BE2C (cell line): Measurements from ENCODE around the gene TCF4.

Experiments used
- DNase-seq: peaks from one replicate; pipeline ENCODE4 v3.0.0-alpha.2; 2020
- H3K27me3 ChIP-seq: fragments of 250-450 bp; sonication (Bioruptor Pico); 2 replicates; pipeline ENCODE4 v1.5.1; 2020; ENCODE audit warnings: mild to moderate bottlenecking
- H3K36me3 ChIP-seq: fragments of 250-450 bp; sonication (Bioruptor Pico); 2 replicates; pipeline ENCODE4 v1.5.1; 2020; ENCODE audit warnings: mild to moderate bottlenecking
- H3K4me1 ChIP-seq: fragments of 250-450 bp; sonication (Bioruptor Pico); 2 replicates; pipeline ENCODE4 v1.5.1; 2020
- H3K4me3 ChIP-seq: 2 replicates; pipeline ENCODE4 v1.5.1; 2011; ENCODE audit warnings: low read depth, low read length
- H3K9me3 ChIP-seq: fragments of 250-450 bp; sonication (Bioruptor Pico); 2 replicates; pipeline ENCODE4 v1.5.1; 2020
- CTCF ChIP-seq: IDR thresholded peaks from 2 replicates; pipeline ENCODE4 v1.5.1; 2012; ENCODE audit warnings: mild to moderate bottlenecking, low read depth, low read length

TCF4 gene

GRCh38 chr18:55607773-55608172 lies 19.8 kb upstream of the TCF4 start:
- H3K36me3 ChIP-seq, result no peaks in the 10 kb centered on the region
- H3K9me3 ChIP-seq, result no peaks in the 10 kb centered on the region
- no peak overlapping the region for H3K4me3 ChIP-seq
- no peaks in the 10 kb centered on the region for H3K4me1 ChIP-seq
- no peaks in the 10 kb centered on the region for H3K27me3 ChIP-seq
- no peak for TF ChIP-seq CTCF
- no peak for DNase-seq

- H3K27me3 ChIP-seq, result no peaks in the 10 kb centered on the region
- DNase-seq, result no peak
- H3K36me3 ChIP-seq, result no peaks in the 10 kb centered on the region
- no peak for TF ChIP-seq CTCF
- H3K4me1 ChIP-seq, result no peaks in the 10 kb centered on the region
- H3K4me3 ChIP-seq, result no peak overlapping the region
- no peaks in the 10 kb centered on the region for H3K9me3 ChIP-seq
These were observed 17.8 kb upstream of the TCF4 start for GRCh38 chr18:55605733-55606338.

GRCh38 chr18:55603775-55604174 lies 15.8 kb upstream of the TCF4 start:
- no peaks in the 10 kb centered on the region for H3K36me3 ChIP-seq
- TF ChIP-seq CTCF, result no peak
- H3K4me1 ChIP-seq, result no peaks in the 10 kb centered on the region
- H3K4me3 ChIP-seq, result no peak overlapping the region
- no peak for DNase-seq
- no peaks in the 10 kb centered on the region for H3K27me3 ChIP-seq
- H3K9me3 ChIP-seq, result no peaks in the 10 kb centered on the region

- DNase-seq, result no peak
- H3K4me1 ChIP-seq, result no peaks in the 10 kb centered on the region
- no peaks in the 10 kb centered on the region for H3K27me3 ChIP-seq
- TF ChIP-seq CTCF, result no peak
- H3K36me3 ChIP-seq, result no peaks in the 10 kb centered on the region
- H3K4me3 ChIP-seq, result no peak overlapping the region
- H3K9me3 ChIP-seq, result no peaks in the 10 kb centered on the region
These were observed 5.9 kb upstream of the TCF4 start for GRCh38 chr18:55593888-55594287.

- H3K4me3 ChIP-seq, result no peak overlapping the region
- no peaks in the 10 kb centered on the region for H3K4me1 ChIP-seq
- H3K27me3 ChIP-seq, result no peaks in the 10 kb centered on the region
- H3K36me3 ChIP-seq, result no peaks in the 10 kb centered on the region
- no peak for TF ChIP-seq CTCF
- no peaks in the 10 kb centered on the region for H3K9me3 ChIP-seq
- no peak for DNase-seq
These were observed 4.6 kb upstream of the TCF4 start for GRCh38 chr18:55592572-55592971.

GRCh38 chr18:55592106-55592505 lies 4.1 kb upstream of the TCF4 start:
- H3K4me1 ChIP-seq, result no peaks in the 10 kb centered on the region
- no peaks in the 10 kb centered on the region for H3K36me3 ChIP-seq
- DNase-seq, result no peak
- no peaks in the 10 kb centered on the region for H3K9me3 ChIP-seq
- TF ChIP-seq CTCF, result no peak
- no peaks in the 10 kb centered on the region for H3K27me3 ChIP-seq
- no peak overlapping the region for H3K4me3 ChIP-seq
